NB4 (cell line): ENCODE results near the gene RANBP3.

ENCODE experiments used
- MAX ChIP-seq: IDR thresholded peaks from 2 replicates; pipeline ENCODE4 v1.6.1; 2011; ENCODE audit warnings: low read depth, low read length
- MYC ChIP-seq: IDR thresholded peaks from 2 replicates; pipeline ENCODE4 v1.6.1; 2011; ENCODE audit warnings: low read depth, low read length
- POLR2A ChIP-seq: IDR thresholded peaks from 2 replicates; pipeline ENCODE4 v1.6.1; 2011; ENCODE audit warnings: mild to moderate bottlenecking; ENCODE audit not compliant: insufficient read length; ENCODE audit errors: extremely low read depth
- TF ChIP-seq, protein P1 (sequence below): IDR thresholded peaks from one replicate; pipeline ENCODE4 v1.5.1; 2012; ENCODE audit warnings: low read depth, low read length

GRCh38 chr19:5921516-5922160, 56.3 kb downstream of the RANBP3 start:
- TF ChIP-seq, protein P1, sequence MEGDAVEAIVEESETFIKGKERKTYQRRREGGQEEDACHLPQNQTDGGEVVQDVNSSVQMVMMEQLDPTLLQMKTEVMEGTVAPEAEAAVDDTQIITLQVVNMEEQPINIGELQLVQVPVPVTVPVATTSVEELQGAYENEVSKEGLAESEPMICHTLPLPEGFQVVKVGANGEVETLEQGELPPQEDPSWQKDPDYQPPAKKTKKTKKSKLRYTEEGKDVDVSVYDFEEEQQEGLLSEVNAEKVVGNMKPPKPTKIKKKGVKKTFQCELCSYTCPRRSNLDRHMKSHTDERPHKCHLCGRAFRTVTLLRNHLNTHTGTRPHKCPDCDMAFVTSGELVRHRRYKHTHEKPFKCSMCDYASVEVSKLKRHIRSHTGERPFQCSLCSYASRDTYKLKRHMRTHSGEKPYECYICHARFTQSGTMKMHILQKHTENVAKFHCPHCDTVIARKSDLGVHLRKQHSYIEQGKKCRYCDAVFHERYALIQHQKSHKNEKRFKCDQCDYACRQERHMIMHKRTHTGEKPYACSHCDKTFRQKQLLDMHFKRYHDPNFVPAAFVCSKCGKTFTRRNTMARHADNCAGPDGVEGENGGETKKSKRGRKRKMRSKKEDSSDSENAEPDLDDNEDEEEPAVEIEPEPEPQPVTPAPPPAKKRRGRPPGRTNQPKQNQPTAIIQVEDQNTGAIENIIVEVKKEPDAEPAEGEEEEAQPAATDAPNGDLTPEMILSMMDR: no peak
- TF ChIP-seq POLR2A (no peak), MAX (no peak), MYC (no peak)
